H1 (cell line): ENCODE measurements around the gene FOXB1. TPM values are rescaled to one million over a fixed set of nuclear protein-coding genes. Genes with fewer than 3 reads are reported as not detected.

Experiments
- CTCF ChIA-PET: fragments of 300-600 bp; sonication (Branson Sonifier 250); formaldehyde crosslinking; loops from one replicate; lab custom pipeline; 2021; ENCODE audit not compliant: partially characterized antibody; lab: Charles Lee
- POLR2A ChIA-PET: fragments of 300-600 bp; sonication (Branson Sonifier 250); formaldehyde crosslinking; loops from one replicate; lab custom pipeline; 2021; ENCODE audit warnings: inconsistent platforms; ENCODE audit not compliant: partially characterized antibody; lab: Charles Lee
- DNase-seq, 2 experiments: peaks; one replicate each; pipeline versions ENCODE4 v3.0.0 to v3.0.0-alpha.2; 2010 to 2022; ENCODE audit warnings: low spot score in 2 of 2, low read depth in 1 of 2, mixed read lengths in 1 of 2
- FAIRE-seq: peaks from 2 replicates; lab custom pipeline; 2011; peaks lifted over from hg19 to GRCh38; lab: Jason Lieb, UNC
- H2AFZ ChIP-seq: 2 replicates; pipeline ENCODE4 v1.8.1; 2012; ENCODE audit warnings: low read length, inconsistent platforms
- H2AK5ac ChIP-seq: 2 replicates; pipeline ENCODE4 v1.6.1; 2013; ENCODE audit warnings: low read depth, low read length
- H2BK120ac ChIP-seq: replicated peaks from 2 replicates; pipeline ENCODE3; 2013; ENCODE audit warnings: low read depth, low read length, inconsistent platforms
- H2BK12ac ChIP-seq: 2 replicates; pipeline ENCODE4 v1.6.1; 2013; ENCODE audit warnings: low read depth, low read length
- H2BK15ac ChIP-seq: 2 replicates; pipeline ENCODE4 v1.6.1; 2013; ENCODE audit warnings: low read length
- H2BK20ac ChIP-seq: 2 replicates; pipeline ENCODE4 v1.6.1; 2013; ENCODE audit warnings: low read length
- H2BK5ac ChIP-seq: 2 replicates; pipeline ENCODE4 v1.6.1; 2013; ENCODE audit warnings: low read depth, low read length
- H3K14ac ChIP-seq: 2 replicates; pipeline ENCODE4 v1.6.1; 2013; ENCODE audit warnings: inconsistent platforms; ENCODE audit not compliant: insufficient read length
- H3K18ac ChIP-seq: 2 replicates; pipeline ENCODE4 v1.6.1; 2013; ENCODE audit warnings: low read length; ENCODE audit errors: extremely low read depth
- H3K23ac ChIP-seq: 2 replicates; pipeline ENCODE4 v1.6.1; 2013; ENCODE audit warnings: inconsistent platforms; ENCODE audit not compliant: insufficient read length
- H3K23me2 ChIP-seq: 2 replicates; pipeline ENCODE4 v1.6.1; 2013; ENCODE audit warnings: low read depth, low read length
- H3K27ac ChIP-seq: 2 replicates; pipeline ENCODE4 v1.6.1; 2011; ENCODE audit warnings: low read depth, low read length, inconsistent platforms
- H3K27me3 ChIP-seq, 4 experiments: replicated peaks in 1 of 4; 1 replicate in 1 of 4; 2 replicates in 3 of 4; pipeline versions ENCODE4 v1.6.1 to v1.8.1; 2011 to 2013; ENCODE audit warnings: low read length in 3 of 4, mild to moderate bottlenecking in 3 of 4, inconsistent platforms in 2 of 4, mixed read lengths in 2 of 4, moderate library complexity in 1 of 4; ENCODE audit not compliant: control insufficient read depth in 3 of 4, insufficient read depth in 3 of 4; ENCODE audit errors: extremely low read depth in 1 of 4
- H3K36me3 ChIP-seq, 4 experiments: 2 replicates each; pipeline versions ENCODE4 v1.6.1 to v1.8.1; 2011 to 2013; ENCODE audit warnings: mild to moderate bottlenecking in 4 of 4, low read length in 3 of 4, moderate library complexity in 2 of 4, control low read depth in 1 of 4, inconsistent platforms in 1 of 4; ENCODE audit not compliant: insufficient read depth in 4 of 4, control insufficient read depth in 2 of 4
- H3K4ac ChIP-seq: replicated peaks from 2 replicates; pipeline ENCODE3; 2013; ENCODE audit warnings: low read length, low read depth, mixed read lengths, inconsistent platforms; ENCODE audit not compliant: insufficient read length
- H3K4me1 ChIP-seq, 4 experiments: replicated peaks in 1 of 4; 1 replicate in 1 of 4; 2 replicates in 3 of 4; pipeline versions ENCODE4 v1.6.1 to v1.8.1; 2011 to 2013; ENCODE audit warnings: low read length in 3 of 4, inconsistent platforms in 2 of 4, mixed read lengths in 1 of 4; ENCODE audit not compliant: insufficient read depth in 4 of 4, control insufficient read depth in 3 of 4
- H3K4me2 ChIP-seq, 2 experiments: 2 replicates each; pipeline versions ENCODE4 v1.6.1 to v1.8.1; 2011 to 2013; ENCODE audit warnings: low read depth in 2 of 2, low read length in 2 of 2, control low read depth in 1 of 2, inconsistent platforms in 1 of 2, mild to moderate bottlenecking in 1 of 2; ENCODE audit not compliant: insufficient read depth in 1 of 2
- H3K4me3 ChIP-seq, 4 experiments: fragments of 200-600, 300-600 bp in 1 of 4; sonication (generic), shearing (Covaris generic), sonication (Bioruptor Twin) in 1 of 4; 2 replicates each; pipeline versions ENCODE4 v1.5.1 to v1.8.1; 2011 to 2016; ENCODE audit warnings: low read length in 4 of 4, low read depth in 3 of 4, control low read depth in 2 of 4, inconsistent platforms in 2 of 4, mild to moderate bottlenecking in 2 of 4, mixed read lengths in 1 of 4, moderate library complexity in 1 of 4; ENCODE audit not compliant: insufficient read depth in 2 of 4; ENCODE audit errors: extremely low read depth in 1 of 4
- H3K56ac ChIP-seq: replicated peaks from 2 replicates; pipeline ENCODE3; 2013; ENCODE audit warnings: low read depth, mild to moderate bottlenecking, mixed read lengths, low read length, inconsistent platforms; ENCODE audit not compliant: insufficient read length
- H3K79me1 ChIP-seq: 2 replicates; pipeline ENCODE4 v1.6.1; 2013; ENCODE audit warnings: low read depth, low read length, control low read depth
- H3K79me2 ChIP-seq, 2 experiments: 2 replicates each; pipeline versions ENCODE4 v1.6.1 to v1.8.1; 2012 to 2013; ENCODE audit warnings: low read length in 2 of 2, mild to moderate bottlenecking in 2 of 2, inconsistent platforms in 1 of 2; ENCODE audit not compliant: insufficient read depth in 2 of 2, control insufficient read depth in 1 of 2
- H3K9ac ChIP-seq, 4 experiments: replicated peaks in 1 of 4; 1 replicate in 1 of 4; 2 replicates in 3 of 4; pipeline versions ENCODE4 v1.6.1 to v1.8.1; 2011 to 2013; ENCODE audit warnings: low read depth in 3 of 4, low read length in 3 of 4, control low read depth in 2 of 4, mild to moderate bottlenecking in 2 of 4, moderate library complexity in 2 of 4, inconsistent platforms in 1 of 4; ENCODE audit errors: extremely low read depth in 1 of 4
- H3K9me3 ChIP-seq, 2 experiments: 2 replicates each; pipeline versions ENCODE4 v1.6.1 to v1.8.1; 2012 to 2013; ENCODE audit warnings: mild to moderate bottlenecking in 2 of 2, moderate library complexity in 2 of 2, control low read depth in 1 of 2, inconsistent platforms in 1 of 2, low read depth in 1 of 2, low read length in 1 of 2, mixed read lengths in 1 of 2; ENCODE audit not compliant: insufficient read depth in 2 of 2
- H4K20me1 ChIP-seq, 2 experiments: replicated peaks in 1 of 2; 2 replicates each; pipeline versions ENCODE3 to v1.8.1; 2011 to 2013; ENCODE audit warnings: inconsistent platforms in 2 of 2, low read length in 2 of 2, mild to moderate bottlenecking in 1 of 2; ENCODE audit not compliant: insufficient read depth in 2 of 2, control insufficient read depth in 1 of 2
- H4K5ac ChIP-seq: 2 replicates; pipeline ENCODE4 v1.6.1; 2013; ENCODE audit warnings: low read length, low read depth, mixed read lengths, inconsistent platforms; ENCODE audit not compliant: insufficient read length
- H4K8ac ChIP-seq: 2 replicates; pipeline ENCODE4 v1.8.0; 2013; ENCODE audit warnings: mild to moderate bottlenecking, moderate library complexity, low read length, inconsistent platforms; ENCODE audit not compliant: insufficient read depth; ENCODE audit errors: extremely low read depth
- H4K91ac ChIP-seq: replicated peaks from 2 replicates; pipeline ENCODE3; 2013; ENCODE audit warnings: low read length, mixed read lengths, inconsistent platforms; ENCODE audit not compliant: insufficient read length
- BACH1 ChIP-seq: IDR thresholded peaks from 2 replicates; pipeline ENCODE4 v1.6.1; 2012; ENCODE audit warnings: low read length, improper control_type of control experiment
- FOSL1 ChIP-seq: IDR thresholded peaks from 2 replicates; pipeline ENCODE4 v1.6.1; 2011; ENCODE audit warnings: mild to moderate bottlenecking, low read depth, low read length, moderate library complexity; ENCODE audit not compliant: insufficient read depth
- RNF2 ChIP-seq: fragments of 200-900, 300-1000 bp; sonication (generic); IDR thresholded peaks from 2 replicates; pipeline ENCODE4 v1.7.1; 2016; ENCODE audit warnings: borderline replicate concordance, low read depth, mild to moderate bottlenecking, antibody characterized with exemption, low read length; ENCODE audit not compliant: poor library complexity, severe bottlenecking; ENCODE audit errors: missing control alignments
- SP2 ChIP-seq: IDR thresholded peaks from 2 replicates; pipeline ENCODE4 v1.6.1; 2012; ENCODE audit warnings: mild to moderate bottlenecking, low read length, inconsistent platforms
- SUZ12 ChIP-seq: fragments of 200-600 bp; sonication (generic); IDR thresholded peaks from 2 replicates; pipeline ENCODE4 v1.6.1; 2012; ENCODE audit warnings: mild to moderate bottlenecking, inconsistent platforms, low read length, moderate library complexity, mixed read lengths
- TAF1 ChIP-seq: IDR thresholded peaks from 2 replicates; pipeline ENCODE4 v1.6.1; 2011; ENCODE audit warnings: mild to moderate bottlenecking, low read depth, low read length
- TCF12 ChIP-seq: IDR thresholded peaks from 2 replicates; pipeline ENCODE4 v1.6.1; 2011; ENCODE audit warnings: low read depth, mild to moderate bottlenecking, low read length
- WGBS, 2 experiments: shearing (Covaris generic) in 1 of 2; methylation state at CpG; one replicate each; pipeline versions ENCODE4 v1.1.6 to v1.1.7; 2013 to 2015; ENCODE audit warnings: low lambda C conversion rate in 2 of 2, mixed read lengths in 2 of 2, inconsistent platforms in 1 of 2, low coverage in 1 of 2, missing lambda C conversion rate in 1 of 2; ENCODE audit not compliant: insufficient replicate concordance in 2 of 2, insufficient coverage in 1 of 2, insufficient read length in 1 of 2; ENCODE audit errors: extremely low coverage in 1 of 2, missing lambda C conversion rate in 1 of 2; 5-methylcytosine and 5-hydroxymethylcytosine counted together
- polyA plus RNA-seq, 7 experiments: library from polyadenylated mRNA; depleted of rRNA in 3 of 7; stranded (reverse) in 5 of 7; unstranded in 2 of 7; fragments of >200 nt in 5 of 7; fragments of 200-250 nt in 2 of 7; gene quantifications; 1 replicate in 5 of 7; 2 replicates in 1 of 7; 4 replicates in 1 of 7; pipeline versions ENCODE4 v1.2.1 to v1.2.3, GENCODE V29; 2011 to 2013; ENCODE audit warnings: missing spikeins in 2 of 7, mixed read lengths in 2 of 7
- total RNA-seq: library from RNA; stranded (reverse); fragmentation: NEBNext Ultra II Directional; extraction: Animal tissue kit (Norgen Biotek cat#: 25700); gene quantifications from 2 replicates; pipeline ENCODE4 v1.2.1, GENCODE V29; 2021
- TF ChIP-seq, protein P1 (sequence below), 3 experiments: IDR thresholded peaks; 1 replicate in 2 of 3; 2 replicates in 1 of 3; pipeline versions ENCODE4 v1.5.1 to v1.6.1; 2011; ENCODE audit warnings: low read length in 3 of 3, mild to moderate bottlenecking in 3 of 3, inconsistent platforms in 2 of 3, low read depth in 1 of 3, moderate library complexity in 1 of 3; ENCODE audit not compliant: insufficient read depth in 1 of 3; ENCODE audit errors: control extremely low read depth in 1 of 3

Gene FOXB1
- total and polyA plus RNA-seq, 2 of the 8 experiments (the other 6 are each of a cell fraction or from before 2014, with no cell fraction given), result 0.92 to 1.5 TPM

DNA sequence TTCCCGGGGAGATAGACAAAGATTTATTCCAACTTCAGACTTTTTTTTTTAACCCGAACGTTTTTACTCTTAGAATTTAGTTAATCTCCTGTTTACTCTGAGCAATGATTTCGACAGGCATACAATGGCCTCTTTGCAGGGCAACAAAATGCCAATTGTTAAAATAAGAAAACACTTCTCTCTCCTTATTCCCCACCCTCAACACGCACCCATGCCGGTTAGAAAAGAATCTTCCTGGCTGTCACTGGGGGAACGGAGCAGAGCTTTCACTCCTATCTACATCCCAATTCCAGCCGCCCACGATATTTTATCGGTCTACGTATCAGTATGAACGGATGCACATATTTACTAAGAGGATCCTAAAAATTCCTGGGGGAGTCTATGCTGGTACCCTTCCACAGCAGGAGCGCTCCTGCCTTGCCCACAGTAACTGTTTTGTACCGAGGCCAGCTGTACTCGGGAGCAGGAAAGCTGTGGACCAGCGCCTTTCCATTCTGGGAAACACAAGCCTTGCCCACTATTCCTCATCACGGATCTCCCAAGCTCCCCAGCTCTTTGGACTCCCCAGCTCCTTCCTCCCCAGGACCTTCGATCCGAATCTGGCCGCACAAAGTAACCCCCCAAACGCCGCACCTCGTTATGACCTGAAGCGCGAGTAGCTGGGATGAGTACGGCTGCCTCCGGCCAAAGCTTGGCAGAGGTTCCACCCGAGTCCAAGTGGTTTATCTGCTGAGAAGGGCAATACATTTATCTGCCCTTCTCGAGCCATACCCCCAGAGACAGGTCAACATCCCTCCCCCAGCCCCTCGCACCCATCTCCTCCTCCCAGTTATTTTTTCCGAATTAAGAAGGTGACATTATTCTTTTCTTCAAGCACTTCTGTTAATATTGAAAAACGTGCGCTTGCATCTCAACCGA is 2.2 kb upstream of the FOXB1 start:
- Histone ChIP-seq H4K8ac (no peak overlapping the region; the same call in 1 of the 2 replicates), H3K56ac (no peak overlapping the region), H2BK5ac (no peak overlapping the region), H3K4me2 (peak overlapping the region; percentile 98 to 100), H3K14ac (no peak overlapping the region), H3K18ac (peak overlapping the region; percentile 19; the same call in 1 of the 2 replicates), H3K36me3 (peaks cover 0 to 4% (median 0%) of the 10 kb centered on the region in 4 experiments; a peak in 2 of 8 replicates), H3K27me3 (peaks cover 25 to 74% (median 59%) of the 10 kb centered on the region in 4 experiments; a peak in 6 of 7 replicates), H3K23me2 (peaks cover 51% of the 10 kb centered on the region), H3K79me1 (no peaks in the 10 kb centered on the region), H4K91ac (peak overlapping the region; percentile 18), H4K5ac (no peak overlapping the region), H2BK120ac (peak overlapping the region; percentile 65), H3K9ac (no peak overlapping the region), H2AFZ (no peak overlapping the region), H3K79me2 (peaks cover 0 to 11% of the 10 kb centered on the region in 2 experiments; a peak in 1 of 4 replicates), H3K23ac (no peak overlapping the region), H3K4me3 (peak overlapping the region; percentile 54 to 67 (median 62); a peak in 5 of 8 replicates), H4K20me1 (peaks cover 0 to 3% of the 10 kb centered on the region in 2 experiments), H3K9me3 (no peaks in the 10 kb centered on the region; a peak in 1 of 4 replicates), H3K4me1 (peaks cover 19 to 49% (median 24%) of the 10 kb centered on the region in 4 experiments), H2BK15ac (no peak overlapping the region), H3K27ac (no peak overlapping the region), H2BK20ac (no peak overlapping the region), H2BK12ac (0 out of 2 replicates have a peak overlapping the region, but pooled peaks have one; percentile 82), H3K4ac (peak overlapping the region; percentile 58), H2AK5ac (no peak overlapping the region)
- POLR2A ChIA-PET, result no interaction called here
- WGBS, 2 experiments, result 4% methylated on average over 33 of the region's 34 CpGs; no CpG with 5 or more reads in 1 of the 2 experiments
- CTCF ChIA-PET, result interaction anchor here (0.6 to 1.3 kb wide), 4 partner anchors 9 to 285 kb away, joined by 3 to 4 read pairs (median 4); no protein-coding TSS in a partner anchor
- FAIRE-seq (no peak), DNase-seq (peak in 1 of 2 experiments; percentile 50)
- no peak for TF ChIP-seq BACH1
- TF ChIP-seq RNF2, result peak; percentile 92
- no peak for TF ChIP-seq TAF1
- TF ChIP-seq, protein P1, sequence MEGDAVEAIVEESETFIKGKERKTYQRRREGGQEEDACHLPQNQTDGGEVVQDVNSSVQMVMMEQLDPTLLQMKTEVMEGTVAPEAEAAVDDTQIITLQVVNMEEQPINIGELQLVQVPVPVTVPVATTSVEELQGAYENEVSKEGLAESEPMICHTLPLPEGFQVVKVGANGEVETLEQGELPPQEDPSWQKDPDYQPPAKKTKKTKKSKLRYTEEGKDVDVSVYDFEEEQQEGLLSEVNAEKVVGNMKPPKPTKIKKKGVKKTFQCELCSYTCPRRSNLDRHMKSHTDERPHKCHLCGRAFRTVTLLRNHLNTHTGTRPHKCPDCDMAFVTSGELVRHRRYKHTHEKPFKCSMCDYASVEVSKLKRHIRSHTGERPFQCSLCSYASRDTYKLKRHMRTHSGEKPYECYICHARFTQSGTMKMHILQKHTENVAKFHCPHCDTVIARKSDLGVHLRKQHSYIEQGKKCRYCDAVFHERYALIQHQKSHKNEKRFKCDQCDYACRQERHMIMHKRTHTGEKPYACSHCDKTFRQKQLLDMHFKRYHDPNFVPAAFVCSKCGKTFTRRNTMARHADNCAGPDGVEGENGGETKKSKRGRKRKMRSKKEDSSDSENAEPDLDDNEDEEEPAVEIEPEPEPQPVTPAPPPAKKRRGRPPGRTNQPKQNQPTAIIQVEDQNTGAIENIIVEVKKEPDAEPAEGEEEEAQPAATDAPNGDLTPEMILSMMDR (IDR thresholded peaks at IDR 0.05; ENCODE audit: control extremely low read depth in 1 of 3, insufficient read depth in 1 of 3, low read depth in 1 of 3, low read length in 3 of 3), result no peak
- TF ChIP-seq SP2, result no peak
- TF ChIP-seq FOSL1, result no peak
- peak; percentile 76 for TF ChIP-seq SUZ12
- no peak for TF ChIP-seq TCF12
